Measurements from ENCODE around the gene FLT3.
"Not testable (repeated sequence)": the region's sequence is repeated elsewhere in the genome, so short reads cannot be mapped to it uniquely, and the experiment has no call there.

FLT3 gene

DNA sequence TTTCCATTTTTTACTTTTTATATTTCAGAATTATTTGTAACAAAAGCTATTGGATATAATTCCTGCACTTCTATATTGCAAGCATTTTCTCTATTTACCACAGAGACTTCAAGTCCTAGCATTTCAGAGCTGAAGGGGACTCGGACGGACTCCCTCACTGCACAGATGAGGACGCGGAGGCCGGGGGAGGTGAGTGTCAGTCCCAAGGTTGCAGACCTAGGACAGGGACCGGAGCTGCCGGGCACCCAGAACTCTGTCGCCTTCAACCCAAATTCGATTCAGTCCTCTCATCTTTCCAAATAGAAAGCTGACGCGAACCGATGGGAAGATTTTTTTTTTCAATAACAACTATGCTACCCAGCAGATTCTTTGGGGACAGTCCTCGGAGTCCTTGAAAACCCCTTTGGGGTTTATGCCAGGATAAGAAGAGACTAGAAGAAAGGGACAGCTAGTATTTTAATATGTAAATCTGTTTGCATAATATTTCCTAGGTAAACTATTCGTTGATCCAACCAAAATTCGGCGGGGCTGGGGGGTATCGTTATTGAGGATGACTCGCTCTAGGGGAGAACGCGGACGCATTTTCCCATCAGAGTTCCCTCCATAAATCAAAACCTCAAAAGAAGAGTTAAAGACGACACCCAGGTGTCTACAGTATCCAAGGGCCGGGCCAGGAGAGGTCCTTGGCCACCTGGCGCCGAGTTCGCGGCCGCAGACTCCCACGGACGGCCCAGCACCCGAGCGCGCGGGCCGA is 803 bp downstream of the FLT3 start:
- DNase-seq, result no peak

DNA sequence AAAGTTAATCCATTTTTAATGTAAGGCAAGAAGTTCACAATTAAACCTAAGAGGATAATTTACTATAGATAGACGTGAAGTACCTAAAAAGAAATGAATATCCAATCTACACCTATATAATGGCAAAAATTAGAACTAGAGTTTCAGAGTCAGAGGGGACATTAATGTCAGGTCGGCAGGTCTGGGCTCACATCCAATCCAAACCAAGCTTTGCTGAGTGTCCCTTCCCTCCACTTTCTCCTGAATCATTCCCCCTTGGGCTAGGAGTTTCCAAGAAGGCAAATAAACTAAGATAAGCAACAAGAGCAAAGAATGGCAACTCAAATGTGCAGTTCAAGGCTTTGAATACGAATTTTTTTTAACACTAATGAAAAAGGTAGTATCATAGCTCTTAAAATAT is 2.9 kb downstream of the FLT3 start:
- DNase-seq, result no peak

DNA sequence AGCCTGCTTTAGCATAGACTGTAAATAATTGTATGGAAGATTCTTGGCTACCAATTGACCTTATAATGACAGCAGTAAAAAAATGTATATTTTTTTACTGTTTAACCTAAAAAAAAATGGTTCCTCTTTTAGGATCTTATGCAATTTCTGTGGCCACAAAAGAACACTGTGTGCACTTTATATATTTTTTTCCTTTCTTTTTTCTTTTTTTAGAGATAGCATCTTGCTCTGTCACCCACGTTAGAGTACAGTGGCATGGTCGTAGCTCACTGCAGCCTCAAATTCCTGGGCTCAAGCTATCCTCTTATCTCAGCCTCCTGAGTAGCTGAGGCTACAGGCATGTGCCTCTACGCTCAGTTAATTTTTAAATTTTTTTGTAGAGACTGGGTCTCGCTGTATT is 6.1 kb downstream of the FLT3 start:
- no peak for DNase-seq

DNA sequence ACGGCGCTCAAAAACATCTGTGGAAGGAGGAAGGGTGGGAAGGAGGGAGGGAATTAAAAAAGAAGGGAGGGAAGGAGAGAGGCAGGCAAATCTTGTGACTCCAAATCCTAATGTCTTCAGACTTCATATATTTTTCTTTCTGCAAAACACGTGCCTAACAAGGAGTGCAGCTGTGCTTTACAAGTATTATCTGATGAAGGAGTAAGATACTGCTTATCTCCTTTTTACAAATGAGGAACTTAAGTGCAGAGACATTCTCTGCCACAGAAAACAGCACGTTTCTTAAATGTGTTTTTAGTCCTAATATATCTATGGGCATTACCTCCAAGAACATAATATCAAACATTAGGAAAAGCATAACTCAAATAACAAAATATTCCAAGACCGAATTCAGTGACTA is 6.5 kb downstream of the FLT3 start:
- no peak for DNase-seq

DNA sequence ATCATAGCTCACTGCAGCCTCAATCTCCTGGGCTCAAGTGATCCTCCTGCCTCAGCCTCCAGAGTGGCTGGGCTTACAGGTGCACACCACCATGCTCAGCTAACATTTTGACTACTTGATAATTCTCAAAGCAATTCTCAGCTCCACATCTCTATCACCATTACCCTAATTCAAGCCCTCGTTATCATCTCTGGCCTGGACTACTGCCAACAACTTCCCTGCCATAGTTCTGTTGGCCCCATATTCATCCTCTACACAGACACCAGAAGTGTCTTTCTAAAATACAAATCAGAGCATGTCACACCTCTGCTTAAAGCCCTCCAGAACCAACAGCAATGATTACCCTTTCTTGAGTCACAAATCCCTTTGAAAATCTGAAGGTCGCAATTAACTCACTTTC is 7.9 kb downstream of the FLT3 start:
- DNase-seq, result no peak

DNA sequence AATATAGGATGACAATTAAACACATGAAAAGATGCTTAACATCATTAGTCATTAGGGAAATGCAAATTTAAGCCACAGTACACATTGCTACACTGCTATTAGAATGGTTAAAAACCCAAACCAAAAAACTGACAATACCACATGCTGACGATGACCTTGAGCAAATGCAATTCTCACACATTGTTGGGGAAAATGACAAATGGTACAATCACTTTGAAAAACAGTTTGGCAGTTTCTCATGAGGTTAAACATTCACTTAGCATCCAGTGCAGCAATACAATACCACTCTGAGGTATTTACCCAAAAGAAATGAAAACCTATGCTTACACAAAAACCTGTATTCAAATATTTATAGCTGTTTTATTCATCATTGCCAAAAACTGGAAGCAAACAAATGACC is 11.3 kb downstream of the FLT3 start:
- no peak for DNase-seq

DNA sequence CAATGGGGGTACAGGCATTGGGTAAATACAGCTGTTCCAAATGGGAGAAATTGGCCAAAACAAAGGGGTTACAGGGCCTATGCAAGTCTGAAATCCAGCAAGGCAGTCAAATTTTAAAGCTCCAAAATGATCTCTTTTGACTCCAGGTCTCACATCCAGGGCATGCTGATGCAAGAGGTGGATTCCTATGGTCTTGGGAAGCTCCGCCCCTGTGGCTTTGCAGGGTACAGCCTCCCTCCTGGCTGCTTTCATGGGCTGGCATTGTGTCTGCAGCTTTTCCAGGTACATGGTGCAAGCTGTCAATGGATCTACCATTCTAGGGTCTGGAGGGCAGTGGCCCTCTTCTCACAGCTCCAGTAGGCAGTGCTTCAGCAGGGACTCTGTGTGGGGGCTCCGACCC is 22.6 kb downstream of the FLT3 start:
- DNase-seq, result not testable (repeated sequence)

DNA sequence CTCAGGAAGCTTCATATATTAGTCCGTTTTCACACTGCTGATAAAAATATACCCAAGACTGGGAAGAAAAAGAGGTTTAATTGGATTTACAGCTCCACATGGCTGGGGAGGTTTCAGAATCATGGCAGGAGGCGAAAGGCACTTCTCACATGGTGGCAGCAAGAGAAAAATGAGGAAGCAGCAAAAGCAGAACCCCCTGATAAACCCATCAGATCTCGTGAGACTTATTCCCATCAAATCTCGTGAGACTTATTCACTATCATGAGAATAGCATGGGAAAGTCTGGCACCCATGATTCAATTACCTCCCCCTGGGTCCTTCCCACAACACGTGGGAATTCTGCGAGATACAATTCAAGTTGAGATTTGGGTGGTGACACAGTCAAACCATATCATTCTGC is 23.1 kb downstream of the FLT3 start:
- no peak for DNase-seq

DNA sequence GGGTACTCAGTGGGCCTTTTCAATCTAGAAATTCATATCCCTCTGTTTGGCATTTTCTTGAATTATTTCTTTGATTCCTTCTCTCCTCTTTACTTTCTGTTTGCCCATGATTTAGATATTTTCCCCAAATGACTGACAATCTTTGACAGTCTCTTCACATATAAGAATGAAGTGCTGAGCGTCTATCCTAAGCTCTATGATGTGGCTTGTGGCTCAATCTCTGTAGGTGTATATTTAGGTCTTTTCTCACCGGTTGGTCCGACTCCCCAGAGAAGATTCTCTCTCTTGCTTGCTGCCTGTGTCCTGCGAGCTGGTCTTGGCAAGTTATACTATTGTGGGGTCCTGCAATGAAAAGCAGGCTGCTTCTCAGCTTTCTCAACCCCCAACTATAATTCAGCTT is 29.0 kb downstream of the FLT3 start:
- no peak for DNase-seq

DNA sequence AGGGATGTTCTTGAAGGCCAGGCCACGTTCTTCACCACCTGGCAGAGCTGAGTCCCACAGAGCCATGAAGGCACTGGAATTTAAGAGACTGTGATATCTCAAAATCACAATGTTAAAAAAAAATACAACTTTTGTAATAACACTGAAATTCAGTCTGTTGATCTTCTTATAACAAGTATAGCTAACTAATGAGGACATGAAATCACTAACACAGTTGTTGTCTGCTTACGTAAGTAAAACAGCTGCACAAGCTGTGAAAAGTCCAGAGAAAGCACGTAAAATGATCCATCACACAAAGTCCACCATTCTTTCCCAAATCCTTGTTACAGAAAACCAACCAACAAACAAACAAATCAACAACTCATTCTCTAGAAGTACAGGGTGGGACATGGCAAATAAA is 32.9 kb downstream of the FLT3 start:
- DNase-seq, result no peak

DNA sequence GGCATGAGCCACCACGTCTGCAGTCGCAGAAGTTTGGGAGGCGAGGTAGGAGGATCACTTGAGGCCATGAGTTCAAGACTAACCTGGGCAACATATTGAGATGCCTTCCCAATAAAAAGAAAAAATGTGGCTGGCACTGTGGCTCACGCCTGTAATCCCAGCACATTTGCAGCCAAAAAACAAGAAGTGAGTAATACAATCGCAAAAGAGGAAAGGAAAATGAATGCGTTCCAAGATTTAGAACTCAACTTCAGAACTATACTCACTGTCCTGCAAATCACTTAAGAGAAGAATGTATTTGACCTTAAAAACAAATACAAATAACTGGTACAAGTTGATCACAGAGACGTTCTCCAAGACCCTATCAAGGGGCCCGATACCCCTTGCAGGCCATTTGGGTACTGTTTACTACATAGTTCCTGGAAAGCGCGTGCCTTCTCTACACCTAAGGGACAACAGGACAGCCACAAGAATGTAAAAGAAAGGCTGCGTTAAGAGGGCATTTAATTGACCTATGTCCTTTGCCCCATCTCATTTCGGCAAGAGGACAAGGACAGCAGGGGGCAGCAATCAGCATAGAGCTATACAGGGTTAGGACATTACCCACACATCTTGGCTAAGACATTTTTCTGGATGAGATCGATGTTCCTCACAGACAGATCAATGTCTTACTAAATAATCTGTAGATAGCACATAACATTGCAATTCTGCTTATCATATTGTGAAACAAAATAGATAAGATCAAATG is 41.3 kb downstream of the FLT3 start:
- DNase-seq, result peak in 2 of 51 donors; percentile 1 to 6

DNA sequence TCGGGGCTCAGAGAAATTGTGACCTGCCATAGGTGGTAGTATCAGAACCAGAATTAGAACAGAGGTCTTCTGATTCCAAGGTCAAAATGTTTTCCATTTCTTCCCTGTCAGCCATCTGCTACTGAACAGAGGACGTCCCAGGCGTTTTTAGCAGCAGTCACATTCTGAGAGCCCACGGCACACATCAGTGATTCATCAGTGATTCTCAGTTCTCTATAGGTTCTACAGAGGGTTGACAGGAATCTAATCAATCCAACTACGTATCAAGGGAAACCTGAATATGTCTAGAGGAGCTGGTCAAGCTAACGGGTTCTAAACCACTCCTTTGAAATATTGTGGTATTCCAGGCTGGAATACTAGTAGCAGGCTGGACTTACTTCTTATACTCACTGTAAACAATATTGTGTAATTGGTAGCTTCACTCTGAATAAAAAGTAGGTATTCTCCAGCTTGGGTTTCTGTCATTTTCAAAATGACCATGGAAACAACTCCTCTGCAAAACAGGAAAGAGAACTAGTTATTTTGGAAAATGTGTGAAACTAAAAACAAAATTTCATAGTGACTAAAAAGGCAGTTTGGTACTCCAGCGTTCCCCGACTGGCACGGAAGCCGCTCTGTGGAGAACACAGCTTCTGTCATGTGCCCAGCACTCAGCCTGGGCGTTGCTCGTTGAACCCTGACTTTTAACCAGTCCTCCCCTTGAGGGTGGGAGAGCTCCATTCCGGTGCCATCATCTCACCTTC is 43.2 kb downstream of the FLT3 start:
- no peak for DNase-seq

DNA sequence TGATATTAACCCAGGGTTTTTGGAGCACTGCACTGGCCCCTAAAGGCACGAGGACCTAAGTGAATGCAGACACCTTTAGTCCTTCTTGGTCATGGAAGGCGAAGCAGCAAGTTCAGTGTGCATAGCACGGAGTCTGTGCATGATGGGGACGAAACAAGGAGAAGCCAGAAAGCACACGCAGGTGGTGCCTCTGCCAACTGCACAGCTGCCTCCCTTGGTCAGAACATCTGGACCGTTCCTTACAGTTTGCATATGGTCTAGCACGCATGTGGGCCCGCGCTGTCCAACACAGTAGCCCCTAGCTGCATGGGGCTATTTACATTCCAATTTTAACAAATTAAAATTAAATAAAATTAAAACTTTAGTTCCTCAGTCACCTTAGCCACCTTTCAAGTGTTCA is 44.0 kb downstream of the FLT3 start:
- no peak for DNase-seq

DNA sequence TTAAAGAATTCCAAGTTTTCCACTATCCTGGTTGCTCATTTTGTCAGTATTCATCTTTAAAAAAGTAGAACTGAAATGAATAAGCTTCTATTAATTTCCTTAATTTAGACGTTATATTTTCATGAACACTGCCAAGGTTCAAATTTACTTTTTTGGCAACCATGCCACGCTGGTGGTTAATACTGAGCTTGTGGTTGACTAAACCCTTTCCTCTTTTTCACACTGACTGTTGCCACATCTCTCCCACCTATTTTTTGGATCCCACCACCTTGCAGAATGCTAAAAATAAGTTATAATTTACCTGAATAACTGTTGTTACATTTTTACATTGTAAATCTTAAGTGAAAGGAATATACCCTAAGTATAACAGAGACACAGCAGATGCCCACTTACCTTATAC is 45.0 kb downstream of the FLT3 start:
- DNase-seq, result no peak

DNA sequence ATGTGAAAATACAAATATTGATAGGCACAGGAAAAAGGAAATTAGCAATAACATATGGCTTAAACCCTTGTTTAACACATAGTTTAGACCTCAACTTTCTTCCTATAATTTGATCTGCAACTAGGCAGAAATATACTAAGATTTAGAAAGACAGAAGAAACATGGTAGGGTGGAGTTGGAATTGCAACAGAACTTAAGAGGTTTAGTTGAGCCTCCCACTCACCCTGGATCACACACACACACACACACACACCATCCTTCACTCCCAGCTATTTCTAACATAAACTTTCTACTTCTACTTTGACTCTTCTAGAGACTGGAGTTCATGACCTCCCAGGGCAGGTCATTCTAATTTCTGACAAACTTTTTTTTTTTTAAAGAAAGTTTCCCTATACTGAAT is 47.4 kb downstream of the FLT3 start:
- no peak for DNase-seq

DNA sequence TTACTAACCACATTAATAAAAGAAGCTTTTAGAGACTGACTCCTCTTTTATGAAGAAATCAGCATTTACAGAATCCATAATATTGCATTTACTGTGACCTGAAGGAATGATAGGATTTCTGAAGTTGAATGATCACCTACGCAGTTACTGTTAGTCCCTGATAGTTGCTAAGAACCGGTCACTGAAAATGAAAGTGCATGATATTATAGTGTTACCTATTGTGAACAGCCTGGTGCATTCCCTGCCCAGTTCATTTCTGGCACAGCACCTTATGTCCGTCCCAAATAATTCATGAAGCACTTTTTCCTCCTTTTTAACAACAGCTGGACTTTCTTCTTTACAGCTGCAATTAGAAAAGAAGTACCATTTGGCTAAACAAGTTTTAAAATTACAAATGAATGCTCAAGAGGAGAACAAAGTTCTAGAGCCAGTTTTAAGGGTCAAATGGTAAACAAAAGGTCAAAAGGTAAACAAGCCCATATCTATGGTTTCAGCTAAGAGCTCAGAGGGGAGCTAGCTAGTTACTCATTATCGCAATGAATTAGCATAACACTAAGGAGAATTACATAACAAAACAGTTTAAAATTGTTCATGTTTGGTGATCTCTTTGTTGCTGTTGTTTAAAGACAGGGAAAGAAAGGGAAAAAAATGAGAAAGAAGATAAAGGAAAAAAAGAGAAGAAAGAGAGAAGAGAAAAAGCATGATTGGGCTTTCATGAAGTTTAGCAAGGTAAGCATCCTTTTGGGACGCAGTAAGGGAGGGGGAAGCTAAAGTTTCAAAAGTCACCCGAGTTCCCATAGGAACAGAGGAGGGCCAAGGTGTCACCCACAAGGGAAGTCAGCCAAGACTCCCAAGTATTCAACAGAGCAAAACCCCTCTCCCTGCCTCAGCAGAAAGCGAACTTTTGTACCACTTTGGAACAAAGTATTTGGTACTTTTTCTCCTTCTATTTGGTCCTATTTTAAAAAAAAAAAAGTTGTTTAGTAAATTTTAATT is 50.2 kb downstream of the FLT3 start:
- DNase-seq, result no peak

DNA sequence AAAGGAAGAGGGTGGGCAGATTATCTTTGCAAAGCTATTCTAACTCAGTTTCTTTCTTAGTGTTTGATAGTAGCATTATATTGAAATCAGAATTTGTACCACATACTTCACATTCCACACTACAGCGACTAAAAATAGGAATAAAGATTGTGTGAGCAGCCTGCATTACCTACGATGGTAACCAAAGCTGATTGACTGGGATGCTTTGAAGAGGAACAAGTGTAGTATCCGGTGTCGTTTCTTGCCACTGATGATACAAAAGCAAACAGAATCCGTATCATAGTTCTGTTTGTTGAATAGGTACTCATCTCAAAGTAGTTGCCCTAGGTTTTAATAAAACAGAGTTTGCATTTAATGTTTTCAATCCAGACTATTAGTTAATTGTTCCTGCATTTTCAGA is 51.2 kb downstream of the FLT3 start:
- no peak for DNase-seq

DNA sequence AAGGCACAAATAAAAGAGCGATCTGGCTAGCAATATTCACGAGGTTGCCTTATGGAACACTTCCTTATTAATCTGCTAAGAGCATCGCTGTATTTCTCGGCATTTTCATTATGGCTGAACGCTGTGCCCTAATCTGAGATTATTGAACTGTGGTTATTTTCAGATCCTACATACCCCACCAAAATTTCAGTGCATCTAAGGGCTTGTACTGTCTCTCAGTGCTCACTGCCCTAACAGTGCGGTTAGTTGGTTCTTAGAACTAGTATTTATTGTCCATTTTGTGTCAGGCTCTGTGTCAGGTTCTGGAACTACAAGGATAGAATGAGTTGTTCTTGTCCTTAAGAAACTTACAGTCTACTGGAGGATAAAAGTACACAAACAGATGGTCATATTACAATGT is 51.6 kb downstream of the FLT3 start:
- DNase-seq, result no peak

DNA sequence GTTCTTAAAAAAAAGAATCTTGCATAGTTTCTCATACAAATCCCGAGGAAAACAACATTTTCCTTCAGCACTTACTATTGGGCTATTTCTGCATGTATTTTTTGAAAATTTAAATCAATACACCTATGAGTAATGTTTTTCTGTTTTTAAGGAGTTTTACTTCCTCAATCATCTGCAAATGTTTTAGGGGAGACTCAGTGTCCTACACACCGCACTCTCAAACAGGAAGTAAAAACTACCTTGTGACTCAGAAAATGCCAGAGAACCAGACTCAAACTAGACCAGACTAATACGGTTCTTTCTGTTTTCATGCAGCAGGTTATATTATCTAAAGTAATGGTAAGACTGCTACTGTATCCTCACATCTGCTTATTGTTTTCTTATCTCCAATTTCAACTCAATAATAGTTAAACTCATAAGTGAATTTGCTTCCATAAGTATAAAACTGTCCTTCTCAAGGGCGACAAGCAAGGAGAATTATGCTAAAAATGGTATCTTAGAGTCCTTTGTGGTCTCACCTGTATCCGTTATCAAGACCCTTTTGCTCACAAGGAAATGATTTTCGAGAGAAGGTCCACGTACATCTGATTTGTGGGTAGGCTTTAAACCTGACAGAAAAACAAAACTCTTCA is 52.5 kb downstream of the FLT3 start:
- DNase-seq, result no peak

DNA sequence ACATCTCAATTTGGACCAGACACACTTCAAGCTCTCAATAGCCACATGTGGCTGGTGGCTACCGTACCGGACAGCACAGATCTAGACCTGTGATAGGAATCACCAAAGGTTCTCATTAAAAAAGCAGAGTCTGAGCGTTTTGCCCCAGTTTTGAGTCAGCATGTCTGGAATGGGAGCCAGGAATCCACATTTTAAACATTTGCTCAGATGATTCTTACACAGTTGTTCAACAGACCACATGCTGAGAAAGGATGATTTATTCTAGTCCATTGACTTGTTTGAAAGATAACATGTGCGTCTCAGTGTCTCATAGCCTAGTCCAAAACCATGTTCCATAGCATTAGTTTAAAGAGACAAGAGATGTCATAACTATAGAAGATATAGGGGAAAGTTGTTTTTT is 53.4 kb downstream of the FLT3 start:
- no peak for DNase-seq

DNA sequence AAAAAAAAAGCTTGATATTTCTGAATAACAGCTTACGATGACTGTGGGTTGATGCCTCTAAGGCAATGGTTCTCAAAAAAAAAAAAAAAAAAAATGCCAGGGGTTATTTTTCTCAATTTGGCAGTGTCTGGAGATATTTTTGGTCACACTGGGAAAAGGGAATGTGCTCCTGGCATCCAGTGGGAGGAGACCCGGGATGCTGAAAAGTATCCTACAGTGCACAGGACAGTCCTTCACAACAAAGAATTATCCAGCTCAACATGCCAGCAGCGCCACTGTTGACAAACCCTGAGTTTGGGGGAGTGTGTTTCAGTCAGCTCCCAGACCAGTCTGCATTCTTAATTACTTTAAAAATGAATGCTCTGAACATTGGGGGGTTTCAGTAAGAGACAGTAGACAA is 54.5 kb downstream of the FLT3 start:
- DNase-seq, result no peak
